GM12878 (cell line): ENCODE data around the gene LGALSL.

ENCODE experiments used
- CTCF ChIP-seq, 3 experiments: IDR thresholded peaks in 2 of 3; conservative IDR thresholded peaks in 1 of 3; 2 replicates each; pipeline ENCODE4 v1.5.1; 2011; ENCODE audit warnings: low read depth in 3 of 3, low read length in 3 of 3, mild to moderate bottlenecking in 3 of 3, control low read depth in 2 of 3, moderate library complexity in 2 of 3, inconsistent platforms in 1 of 3, mixed read lengths in 1 of 3; ENCODE audit not compliant: control insufficient read depth in 2 of 3, insufficient read depth in 1 of 3; ENCODE audit errors: extremely low read depth in 1 of 3
- EP300 ChIP-seq, 2 experiments: fragments of 150-350 bp in 1 of 2; IDR thresholded peaks; 2 replicates each; pipeline ENCODE4 v1.6.1; 2011 to 2012; ENCODE audit warnings: low read depth in 2 of 2, low read length in 2 of 2, borderline replicate concordance in 1 of 2, improper control_type of control experiment in 1 of 2, inconsistent platforms in 1 of 2; ENCODE audit not compliant: control insufficient read depth in 1 of 2
- MAX ChIP-seq: IDR thresholded peaks from 2 replicates; pipeline ENCODE4 v1.6.1; 2012; ENCODE audit warnings: low read depth, low read length, improper control_type of control experiment
- PBX3 ChIP-seq: IDR thresholded peaks from 2 replicates; pipeline ENCODE4 v1.6.1; 2011; ENCODE audit warnings: mild to moderate bottlenecking, low read depth, low read length, moderate library complexity; ENCODE audit not compliant: insufficient replicate concordance

- TF ChIP-seq MAX (no peak), EP300 (IDR thresholded peaks at IDR 0.05; ENCODE audit: borderline replicate concordance in 1 of 2, control insufficient read depth in 1 of 2, low read depth in 2 of 2, low read length in 2 of 2) (no peak), CTCF (IDR thresholded peaks at IDR 0.05 in 2 of 3, conservative IDR thresholded peaks at IDR 0.05 in 1 of 3; ENCODE audit: control insufficient read depth in 2 of 3, extremely low read depth in 1 of 3, insufficient read depth in 1 of 3, low read depth in 3 of 3, low read length in 3 of 3) (no peak), PBX3 (no peak)
These were observed 44.5 kb downstream of the LGALSL start for GRCh38 chr2:64498438-64498837.
